ENCODE data around the gene GALNTL6. TPM values are rescaled to one million over a fixed set of nuclear protein-coding genes. Genes with fewer than 3 reads are reported as not detected.

The GALNTL6 gene
- total RNA-seq, 4 donors from 2014 or later, result 0.30 to 1.3 (median 0.60) TPM

GRCh38 chr4:172751550-172751949, 938.3 kb downstream of the GALNTL6 start:
- no peak for DNase-seq (ENCODE audit: low spot score in 2 of 2)
- TF ChIP-seq POLR2A (IDR thresholded peaks at IDR 0.05) (no peak), CTCF (IDR thresholded peaks at IDR 0.05) (no peak)
- 54% methylated on average over 2 of the region's 2 CpGs for WGBS, 2 donors
- intact Hi-C loops (cut with DNase I; ENCODE audit: low total_unique reads), result no loop called here
- H3K4me3 ChIP-seq (ENCODE audit: low read depth, poor library complexity, severe bottlenecking), result no peak overlapping the region

GRCh38 chr4:172758586-172759340, 945.6 kb downstream of the GALNTL6 start:
- no peak for TF ChIP-seq POLR2A (IDR thresholded peaks at IDR 0.05)
- no peak for TF ChIP-seq CTCF (IDR thresholded peaks at IDR 0.05)
- WGBS, 2 donors, result 76 to 79% methylated on average over 2 of the region's 2 CpGs
- H3K4me3 ChIP-seq (ENCODE audit: low read depth, poor library complexity, severe bottlenecking), result no peak overlapping the region
- intact Hi-C loops (cut with DNase I; ENCODE audit: low total_unique reads), result no loop called here
- DNase-seq (ENCODE audit: low spot score in 2 of 2), result no peak

- no peak for DNase-seq (ENCODE audit: low spot score in 2 of 2)
- 92 to 93% methylated on average over 6 of the region's 6 CpGs for WGBS, 2 donors
- H3K4me3 ChIP-seq (ENCODE audit: low read depth, poor library complexity, severe bottlenecking), result no peak overlapping the region
- TF ChIP-seq CTCF (IDR thresholded peaks at IDR 0.05) (no peak), POLR2A (IDR thresholded peaks at IDR 0.05) (no peak)
- intact Hi-C loops (cut with DNase I; ENCODE audit: low total_unique reads), result no loop called here
Measured at GRCh38 chr4:172760512-172760911, 947.3 kb downstream of the GALNTL6 start.

- no peak overlapping the region for H3K4me3 ChIP-seq (ENCODE audit: low read depth, poor library complexity, severe bottlenecking)
- no peak for DNase-seq (ENCODE audit: low spot score in 2 of 2)
- intact Hi-C loops (cut with DNase I; ENCODE audit: low total_unique reads), result no loop called here
- TF ChIP-seq POLR2A (IDR thresholded peaks at IDR 0.05) (no peak), CTCF (IDR thresholded peaks at IDR 0.05) (no peak)
- WGBS, 2 donors, result 53 to 58% methylated on average over 4 of the region's 4 CpGs
Measured at GRCh38 chr4:172762895-172763294, 949.7 kb downstream of the GALNTL6 start.

- intact Hi-C loops (cut with DNase I; ENCODE audit: low total_unique reads), result no loop called here
- TF ChIP-seq POLR2A (IDR thresholded peaks at IDR 0.05), result no peak
- no peak for TF ChIP-seq CTCF (IDR thresholded peaks at IDR 0.05)
- no peak overlapping the region for H3K4me3 ChIP-seq (ENCODE audit: low read depth, poor library complexity, severe bottlenecking)
- no peak for DNase-seq (ENCODE audit: low spot score in 2 of 2)
Measured at GRCh38 chr4:172770787-172771186, 957.6 kb downstream of the GALNTL6 start.

GRCh38 chr4:172772781-172773180, 959.6 kb downstream of the GALNTL6 start:
- 70 to 77% methylated on average over 5 of the region's 5 CpGs for WGBS, 2 donors

More at GRCh38 chr4:172772781-172773180, 959.6 kb downstream of the GALNTL6 start:
- H3K4me3 ChIP-seq (ENCODE audit: low read depth, poor library complexity, severe bottlenecking), result no peak overlapping the region
- intact Hi-C loops (cut with DNase I; ENCODE audit: low total_unique reads), result no loop called here
- no peak for DNase-seq (ENCODE audit: low spot score in 2 of 2)
- TF ChIP-seq CTCF (IDR thresholded peaks at IDR 0.05) (no peak), POLR2A (IDR thresholded peaks at IDR 0.05) (no peak)

Data from lower leg skin (tissue), 4 donors.